SK-N-SH treated with all-trans-retinoic acid at 6 μM for 48 hours (cell line): Measurements from ENCODE around the gene UMPS.

ENCODE experiments used
- CREB5 ChIP-seq: fragments of 250-450 bp; sonication (Bioruptor Pico); IDR thresholded peaks from 2 replicates; pipeline ENCODE4 v1.5.1; 2020; ENCODE audit warnings: low read depth, mild to moderate bottlenecking, moderate library complexity
- GLIS3 ChIP-seq: fragments of 250-450 bp; sonication (Bioruptor Pico); IDR thresholded peaks from 2 replicates; pipeline ENCODE4 v1.5.0; 2020; ENCODE audit warnings: mild to moderate bottlenecking, moderate library complexity
- SNAI2 ChIP-seq: fragments of 250-450 bp; sonication (Bioruptor Pico); IDR thresholded peaks from 2 replicates; pipeline ENCODE4 v1.5.0; 2020; ENCODE audit warnings: mild to moderate bottlenecking, moderate library complexity
- TCF4 ChIP-seq: fragments of 250-450 bp; sonication (Bioruptor Pico); IDR thresholded peaks from 2 replicates; pipeline ENCODE4 v1.8.0; 2021; ENCODE audit warnings: mild to moderate bottlenecking, moderate library complexity, borderline replicate concordance
- ZFP30 ChIP-seq: fragments of 450-650 bp; formaldehyde crosslinking; IDR thresholded peaks from 2 replicates; pipeline ENCODE4 v1.5.0; 2022; ENCODE audit warnings: mild to moderate bottlenecking, moderate library complexity
- ZNF565 ChIP-seq: fragments of 450-650 bp; formaldehyde crosslinking; conservative IDR thresholded peaks from 2 replicates; pipeline ENCODE4 v1.5.0; 2020; ENCODE audit warnings: low read depth, mild to moderate bottlenecking, moderate library complexity
- ZNF70 ChIP-seq: fragments of 450-650 bp; formaldehyde crosslinking; IDR thresholded peaks from 2 replicates; pipeline ENCODE4 v1.5.0; 2020; ENCODE audit warnings: mild to moderate bottlenecking, moderate library complexity
- TF ChIP-seq, protein P1 (sequence below): fragments of 250-450 bp; sonication (Bioruptor Pico); IDR thresholded peaks from 2 replicates; pipeline ENCODE4 v1.8.0; 2021; ENCODE audit warnings: low read depth, mild to moderate bottlenecking, moderate library complexity, borderline replicate concordance

DNA sequence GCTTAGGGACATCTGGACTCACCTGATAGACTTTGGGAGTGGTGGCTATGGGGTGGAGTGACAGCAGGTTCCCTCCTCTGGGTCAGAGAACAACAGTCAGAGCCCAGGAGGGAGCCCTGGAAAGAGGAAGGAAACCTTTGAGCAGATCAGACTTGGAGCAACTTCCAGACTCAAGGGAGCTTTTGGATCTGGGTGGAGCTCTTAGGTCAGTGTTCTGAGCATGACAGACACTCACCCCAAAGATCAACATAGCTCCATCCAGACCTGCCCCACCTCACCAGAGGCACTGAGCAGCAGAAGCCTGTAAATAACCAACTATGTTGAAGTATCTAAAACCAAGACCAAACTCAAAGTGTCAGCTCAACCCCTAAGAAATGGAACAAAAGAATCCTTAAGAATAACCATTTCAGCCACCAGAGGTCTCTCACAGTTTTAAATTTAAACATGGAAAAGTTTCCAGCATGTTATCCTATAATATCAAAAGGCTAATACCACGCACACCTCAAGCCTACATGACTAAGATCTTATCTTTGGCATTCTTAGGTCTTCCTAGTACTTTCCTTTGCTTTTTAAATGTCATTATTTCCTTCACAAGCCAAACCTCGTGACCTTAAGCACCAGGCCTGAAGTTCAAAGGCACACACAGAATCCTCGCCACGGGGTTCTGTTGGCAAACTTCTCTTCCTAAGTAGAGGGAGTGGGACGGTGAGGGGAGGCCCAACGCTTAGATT, 56.4 kb downstream of the UMPS start:
- TF ChIP-seq SNAI2 (no peak), ZNF70 (CRISPR knock-in tag) (no peak), TCF4 (CRISPR knock-in tag) (no peak), ZFP30 (CRISPR knock-in tag) (no peak), GLIS3 (CRISPR knock-in tag) (no peak), CREB5 (CRISPR knock-in tag) (no peak), ZNF565 (CRISPR knock-in tag) (no peak)
- TF ChIP-seq, protein P1, sequence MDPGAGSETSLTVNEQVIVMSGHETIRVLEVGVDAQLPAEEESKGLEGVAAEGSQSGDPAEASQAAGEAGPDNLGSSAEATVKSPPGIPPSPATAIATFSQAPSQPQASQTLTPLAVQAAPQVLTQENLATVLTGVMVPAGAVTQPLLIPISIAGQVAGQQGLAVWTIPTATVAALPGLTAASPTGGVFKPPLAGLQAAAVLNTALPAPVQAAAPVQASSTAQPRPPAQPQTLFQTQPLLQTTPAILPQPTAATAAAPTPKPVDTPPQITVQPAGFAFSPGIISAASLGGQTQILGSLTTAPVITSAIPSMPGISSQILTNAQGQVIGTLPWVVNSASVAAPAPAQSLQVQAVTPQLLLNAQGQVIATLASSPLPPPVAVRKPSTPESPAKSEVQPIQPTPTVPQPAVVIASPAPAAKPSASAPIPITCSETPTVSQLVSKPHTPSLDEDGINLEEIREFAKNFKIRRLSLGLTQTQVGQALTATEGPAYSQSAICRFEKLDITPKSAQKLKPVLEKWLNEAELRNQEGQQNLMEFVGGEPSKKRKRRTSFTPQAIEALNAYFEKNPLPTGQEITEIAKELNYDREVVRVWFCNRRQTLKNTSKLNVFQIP (CRISPR knock-in tag), result no peak
